GM12864 (cell line): Measurements from ENCODE around the gene ZNF202.

Source experiments
- DNase-seq: peaks from one replicate; pipeline ENCODE4 v3.0.0-alpha.2; 2011; ENCODE audit warnings: low read depth
- H3K4me3 ChIP-seq: 2 replicates; pipeline ENCODE4 v1.5.1; 2011; ENCODE audit warnings: mild to moderate bottlenecking, low read depth, low read length, control low read depth
- CTCF ChIP-seq: IDR thresholded peaks from 2 replicates; pipeline ENCODE4 v1.5.1; 2011; ENCODE audit warnings: low read depth, mild to moderate bottlenecking, moderate library complexity, low read length, control low read depth, inconsistent platforms; ENCODE audit errors: missing control alignments

ZNF202 gene

GRCh38 chr11:123773026-123773425 is 31.6 kb upstream of the ZNF202 start:
- no peak overlapping the region for H3K4me3 ChIP-seq
- TF ChIP-seq CTCF, result no peak
- no peak for DNase-seq

GRCh38 chr11:123771664-123772063 is 30.2 kb upstream of the ZNF202 start:
- TF ChIP-seq CTCF, result no peak
- no peak overlapping the region for H3K4me3 ChIP-seq
- DNase-seq, result no peak

- H3K4me3 ChIP-seq, result no peak overlapping the region
- no peak for DNase-seq
- no peak for TF ChIP-seq CTCF
Observed at GRCh38 chr11:123770712-123771111, 29.3 kb upstream of the ZNF202 start.

GRCh38 chr11:123765601-123766000 is 24.1 kb upstream of the ZNF202 start:
- no peak for DNase-seq
- no peak for TF ChIP-seq CTCF
- H3K4me3 ChIP-seq, result no peak overlapping the region

GRCh38 chr11:123762422-123762821 is 21.0 kb upstream of the ZNF202 start:
- no peak for DNase-seq
- no peak overlapping the region for H3K4me3 ChIP-seq
- TF ChIP-seq CTCF, result no peak

- no peak for TF ChIP-seq CTCF
- DNase-seq, result no peak
- no peak overlapping the region for H3K4me3 ChIP-seq
Observed at GRCh38 chr11:123760894-123761293, 19.4 kb upstream of the ZNF202 start.

GRCh38 chr11:123757976-123758375 is 16.5 kb upstream of the ZNF202 start:
- no peak for TF ChIP-seq CTCF
- DNase-seq, result no peak
- H3K4me3 ChIP-seq, result no peak overlapping the region
